IMR-90 (cell line): ENCODE results near the gene USP25. TPM values are rescaled to one million over a fixed set of nuclear protein-coding genes. Genes with fewer than 3 reads are reported as not detected.

Experiments used
- ATAC-seq: fragments of 200-7000 bp; cut with Tn5 transposase; 2 replicates; pipeline ENCODE4 v1.9.1; 2020; ENCODE audit warnings: low read depth, mild to moderate bottlenecking, moderate library complexity
- BruUV-seq: library from RNA; stranded (reverse); fragments of 400-500 nt; replicated peaks from 2 replicates; lab custom pipeline; 2021; lab: Mats Ljungman, UMichigan
- CTCF ChIA-PET: fragments of 300-600 bp; formaldehyde crosslinking; extraction: SDS; loops from one replicate; lab custom pipeline; 2021; ENCODE audit warnings: antibody characterized with exemption; lab: Yijun Ruan, JAX
- POLR2A ChIA-PET: fragments of 300-600 bp; sonication (Branson Sonifier 250); formaldehyde crosslinking; loops from one replicate; lab custom pipeline; 2022; ENCODE audit warnings: antibody characterized with exemption; ENCODE audit not compliant: unreplicated experiment; lab: Charles Lee
- DNase-seq: peaks from one replicate; pipeline ENCODE4 v3.0.0; 2013
- H2AFZ ChIP-seq: replicated peaks from 2 replicates; pipeline ENCODE3; 2013; ENCODE audit warnings: low read length, mild to moderate bottlenecking; ENCODE audit not compliant: poor library complexity
- H2AK5ac ChIP-seq: 2 replicates; pipeline ENCODE4 v1.6.1; 2013; ENCODE audit warnings: low read depth, low read length, inconsistent platforms
- H2AK9ac ChIP-seq: replicated peaks from 2 replicates; pipeline ENCODE3; 2013; ENCODE audit warnings: mild to moderate bottlenecking, low read depth, low read length, moderate library complexity; ENCODE audit not compliant: poor library complexity
- H2BK120ac ChIP-seq: 2 replicates; pipeline ENCODE4 v1.6.1; 2013; ENCODE audit warnings: low read depth, low read length, inconsistent platforms
- H2BK15ac ChIP-seq: 3 replicates; pipeline ENCODE4 v1.6.1; 2013; ENCODE audit warnings: low read depth, low read length, inconsistent platforms
- H2BK20ac ChIP-seq: 2 replicates; pipeline ENCODE4 v1.6.1; 2013; ENCODE audit warnings: low read depth, mild to moderate bottlenecking, inconsistent platforms, low read length, moderate library complexity
- H2BK5ac ChIP-seq: 2 replicates; pipeline ENCODE4 v1.6.1; 2013; ENCODE audit warnings: mild to moderate bottlenecking, low read depth, low read length, inconsistent platforms; ENCODE audit not compliant: poor library complexity, severe bottlenecking
- H3K14ac ChIP-seq: replicated peaks from 2 replicates; pipeline ENCODE4 v1.6.1; 2013; ENCODE audit warnings: low read depth, low read length, inconsistent platforms
- H3K18ac ChIP-seq: 2 replicates; pipeline ENCODE4 v1.6.1; 2013; ENCODE audit warnings: low read depth, low read length, control low read depth
- H3K23ac ChIP-seq: 2 replicates; pipeline ENCODE4 v1.6.1; 2013; ENCODE audit warnings: low read depth, low read length, inconsistent platforms
- H3K27ac ChIP-seq: 2 replicates; pipeline ENCODE4 v1.5.1; 2013; ENCODE audit warnings: mild to moderate bottlenecking, control low read depth, low read length; ENCODE audit not compliant: insufficient read depth
- H3K27me3 ChIP-seq: 2 replicates; pipeline ENCODE4 v1.6.1; 2013; ENCODE audit warnings: low read length; ENCODE audit not compliant: control insufficient read depth, insufficient read depth
- H3K36me3 ChIP-seq: 2 replicates; pipeline ENCODE4 v1.6.1; 2013; ENCODE audit warnings: low read length, mixed read lengths; ENCODE audit not compliant: control insufficient read depth, insufficient read depth
- H3K4ac ChIP-seq: 2 replicates; pipeline ENCODE4 v1.6.1; 2013; ENCODE audit warnings: low read depth, low read length, inconsistent platforms
- H3K4me1 ChIP-seq: 2 replicates; pipeline ENCODE4 v1.6.1; 2013; ENCODE audit warnings: low read length, mixed read lengths; ENCODE audit not compliant: control insufficient read depth, insufficient read depth
- H3K4me2 ChIP-seq: 2 replicates; pipeline ENCODE4 v1.6.1; 2013; ENCODE audit warnings: low read depth, mild to moderate bottlenecking, control low read depth, low read length, moderate library complexity
- H3K4me3 ChIP-seq: 2 replicates; pipeline ENCODE4 v1.5.1; 2013; ENCODE audit warnings: low read depth, mild to moderate bottlenecking, control low read depth, low read length, moderate library complexity; ENCODE audit not compliant: insufficient read depth
- H3K56ac ChIP-seq: 2 replicates; pipeline ENCODE4 v1.6.1; 2013; ENCODE audit warnings: low read length, inconsistent platforms; ENCODE audit not compliant: insufficient read depth; ENCODE audit errors: extremely low read depth
- H3K79me1 ChIP-seq, 2 experiments: 2 replicates each; pipeline ENCODE4 v1.6.1; 2013; ENCODE audit warnings: low read length in 2 of 2, inconsistent platforms in 1 of 2, low read depth in 1 of 2
- H3K9ac ChIP-seq: 2 replicates; pipeline ENCODE4 v1.6.1; 2013; ENCODE audit warnings: low read depth, low read length, control low read depth
- H3K9me1 ChIP-seq: 2 replicates; pipeline ENCODE4 v1.6.1; 2013; ENCODE audit warnings: low read length, inconsistent platforms; ENCODE audit not compliant: insufficient read depth
- H3K9me3 ChIP-seq: 2 replicates; pipeline ENCODE4 v1.6.1; 2013; ENCODE audit warnings: low read length; ENCODE audit not compliant: control insufficient read depth, insufficient read depth
- H4K20me1 ChIP-seq: 2 replicates; pipeline ENCODE4 v1.6.1; 2013; ENCODE audit warnings: low read length, inconsistent platforms; ENCODE audit not compliant: insufficient read depth
- H4K5ac ChIP-seq: 2 replicates; pipeline ENCODE4 v1.6.1; 2013; ENCODE audit warnings: mild to moderate bottlenecking, low read depth, low read length, control low read depth
- H4K8ac ChIP-seq, 2 experiments: 2 replicates each; pipeline ENCODE4 v1.6.1; 2013; ENCODE audit warnings: low read depth in 2 of 2, low read length in 2 of 2, control low read depth in 1 of 2, inconsistent platforms in 1 of 2
- H4K91ac ChIP-seq: 2 replicates; pipeline ENCODE4 v1.6.1; 2013; ENCODE audit warnings: low read depth, low read length, inconsistent platforms; ENCODE audit not compliant: insufficient read depth
- BHLHE40 ChIP-seq: fragments of 150-350 bp; IDR thresholded peaks from 2 replicates; pipeline ENCODE4 v1.6.1; 2016; ENCODE audit warnings: mild to moderate bottlenecking, low read depth, low read length
- CEBPB ChIP-seq: IDR thresholded peaks from 2 replicates; pipeline ENCODE4 v1.6.1; 2012; ENCODE audit warnings: low read depth, low read length, improper control_type of control experiment
- CHD1 ChIP-seq: IDR thresholded peaks from 2 replicates; pipeline ENCODE4 v1.6.1; 2012; ENCODE audit warnings: low read depth, low read length, improper control_type of control experiment
- CTCF ChIP-seq: conservative IDR thresholded peaks from 2 replicates; pipeline ENCODE4 v1.5.1; 2012; ENCODE audit warnings: mild to moderate bottlenecking, low read depth, low read length, improper control_type of control experiment
- ELK1 ChIP-seq: fragments of 150-350 bp; IDR thresholded peaks from 2 replicates; pipeline ENCODE4 v1.6.1; 2016; ENCODE audit warnings: low read depth, mild to moderate bottlenecking, low read length, moderate library complexity, borderline replicate concordance
- MAZ ChIP-seq: IDR thresholded peaks from 2 replicates; pipeline ENCODE4 v1.6.1; 2012; ENCODE audit warnings: low read depth, mild to moderate bottlenecking, low read length, improper control_type of control experiment, moderate library complexity, borderline replicate concordance
- MXI1 ChIP-seq: IDR thresholded peaks from 2 replicates; pipeline ENCODE4 v1.6.1; 2012; ENCODE audit warnings: low read depth, mild to moderate bottlenecking, low read length, moderate library complexity, borderline replicate concordance
- NFE2L2 ChIP-seq: fragments of 150-350 bp; IDR thresholded peaks from 2 replicates; pipeline ENCODE4 v1.6.1; 2016; ENCODE audit warnings: low read depth, mild to moderate bottlenecking, low read length
- POLR2A ChIP-seq: IDR thresholded peaks from 2 replicates; pipeline ENCODE4 v1.6.1; 2012; ENCODE audit warnings: mild to moderate bottlenecking, low read depth, low read length
- RAD21 ChIP-seq: IDR thresholded peaks from 2 replicates; pipeline ENCODE4 v1.6.1; 2012; ENCODE audit warnings: low read length, improper control_type of control experiment
- SMC3 ChIP-seq: fragments of 150-350 bp; IDR thresholded peaks from 2 replicates; pipeline ENCODE4 v1.6.1; 2016; ENCODE audit warnings: low read depth, mild to moderate bottlenecking, antibody characterized with exemption, low read length, moderate library complexity
- WGBS, 2 experiments: methylation state at CpG; one replicate each; pipeline versions ENCODE4 v1.1.5 to v1.1.7; 2013; ENCODE audit warnings: missing lambda C conversion rate in 2 of 2; ENCODE audit not compliant: insufficient read length in 1 of 2; ENCODE audit errors: extremely low coverage in 2 of 2; 5-methylcytosine and 5-hydroxymethylcytosine counted together
- dilution Hi-C: fragments of 300-500 bp; cut with HindIII; formaldehyde crosslinking; loops from one replicate; pipeline ENCODE4 v1.14.3; 2018; ENCODE audit warnings: low sequenced_read_pairs; ENCODE audit not compliant: unreplicated experiment
- in situ Hi-C: fragments of 300-500 bp; cut with MboI; formaldehyde crosslinking; loops from 3 replicates; pipeline ENCODE4 v1.14.3; 2019; ENCODE audit warnings: low sequenced_read_pairs, inconsistent platforms, mixed read lengths
- intact Hi-C: fragments of 100-400 bp; cut with micrococcal nuclease; formaldehyde crosslinking; loops from 2 replicates; pipeline ENCODE4 v1.10.0; 2022
- polyA plus RNA-seq, 3 experiments: library from polyadenylated mRNA; depleted of rRNA; stranded (reverse); fragments of >200 nt; gene quantifications; 2 replicates each; pipeline ENCODE4 v1.2.3, GENCODE V29; 2012; ENCODE audit warnings: low replicate concordance in 1 of 3
- total RNA-seq: library from RNA; depleted of rRNA; stranded (reverse); fragments of >200 nt; gene quantifications from 2 replicates; pipeline ENCODE4 v1.2.3, GENCODE V29; 2012

USP25 gene
- total and polyA plus RNA-seq, 2 of the 4 experiments (the other 2 are of a cell fraction) = 9.3 to 23.3 TPM

- CTCF ChIA-PET = no interaction called here
- intact Hi-C loops = no loop called here
Observed at GRCh38 chr21:15740383-15740782, 10.6 kb downstream of the USP25 start.

More at GRCh38 chr21:15740383-15740782, 10.6 kb downstream of the USP25 start:
- Histone ChIP-seq H3K9ac (no peak overlapping the region), H3K27me3 (no peaks in the 10 kb centered on the region), H3K27ac (no peak overlapping the region), H2BK5ac (no peak overlapping the region), H3K14ac (no peak overlapping the region), H3K4ac (no peak overlapping the region), H2AK5ac (no peak overlapping the region), H3K56ac (no peak overlapping the region), H3K79me1 (peaks cover 28 to 47% of the 10 kb centered on the region in 2 experiments; a peak in 3 of 4 replicates), H3K18ac (no peak overlapping the region), H3K4me3 (no peak overlapping the region), H3K9me1 (peaks cover 2% of the 10 kb centered on the region; the same call in 1 of the 2 replicates), H3K4me2 (no peak overlapping the region), H3K4me1 (peaks cover 2% of the 10 kb centered on the region; the same call in 1 of the 2 replicates), H4K91ac (no peak overlapping the region), H2BK120ac (no peak overlapping the region), H4K5ac (no peak overlapping the region), H4K20me1 (peaks cover 38% of the 10 kb centered on the region), H2AK9ac (no peak overlapping the region), H2AFZ (no peak overlapping the region), H2BK20ac (no peak overlapping the region), H4K8ac (no peak overlapping the region), H3K23ac (no peak overlapping the region), H3K9me3 (no peaks in the 10 kb centered on the region), H2BK15ac (no peak overlapping the region), H3K36me3 (no peaks in the 10 kb centered on the region; the same call in 1 of the 2 replicates)
- no peak for DNase-seq
- dilution Hi-C loops = no loop called here
- in situ Hi-C loops = no loop called here
- no peak for ATAC-seq
- POLR2A ChIA-PET = no interaction called here
- no peak for TF ChIP-seq BHLHE40
- TF ChIP-seq SMC3 = no peak
- TF ChIP-seq CHD1 = no peak
- no peak for TF ChIP-seq ELK1
- TF ChIP-seq CTCF = no peak
- TF ChIP-seq CEBPB = no peak
- no peak for TF ChIP-seq POLR2A
- no peak for TF ChIP-seq MAZ
- no peak for TF ChIP-seq NFE2L2
- TF ChIP-seq MXI1 = no peak
- TF ChIP-seq RAD21 = no peak
- WGBS, 2 experiments = no CpG with 5 or more reads among the region's 3 CpGs
- BruUV-seq = no TSS peak
